GM12892 (cell line): ENCODE results near the gene PLA2G12B. TPM values are rescaled to one million over a fixed set of nuclear protein-coding genes. Genes with fewer than 3 reads are reported as not detected.
"Not testable (repeated sequence)": the region's sequence is repeated elsewhere in the genome, so short reads cannot be mapped to it uniquely, and the experiment has no call there.

Experiments used
- DNase-seq: peaks from one replicate; pipeline ENCODE4 v3.0.0; 2011; ENCODE audit not compliant: insufficient read length
- FAIRE-seq: peaks from 2 replicates; lab custom pipeline; 2011; peaks lifted over from hg19 to GRCh38; lab: Jason Lieb, UNC
- POLR2A ChIP-seq: IDR thresholded peaks from 2 replicates; pipeline ENCODE4 v1.6.1; 2011; ENCODE audit warnings: low read depth, low read length, control low read depth
- POLR2AphosphoS5 ChIP-seq: IDR thresholded peaks from 2 replicates; pipeline ENCODE4 v1.6.1; 2011; ENCODE audit warnings: low read depth, low read length, control low read depth
- TAF1 ChIP-seq: IDR thresholded peaks from 2 replicates; pipeline ENCODE4 v1.6.1; 2011; ENCODE audit warnings: low read depth, mild to moderate bottlenecking, control low read depth, low read length, borderline replicate concordance
- polyA plus RNA-seq: library from polyadenylated mRNA; unstranded; fragments of >200 nt; gene quantifications from one replicate; pipeline ENCODE4 v1.2.1, GENCODE V29; 2012; ENCODE audit warnings: missing spikeins, inconsistent platforms; ENCODE audit not compliant: missing spikeins

The PLA2G12B gene, protein sequence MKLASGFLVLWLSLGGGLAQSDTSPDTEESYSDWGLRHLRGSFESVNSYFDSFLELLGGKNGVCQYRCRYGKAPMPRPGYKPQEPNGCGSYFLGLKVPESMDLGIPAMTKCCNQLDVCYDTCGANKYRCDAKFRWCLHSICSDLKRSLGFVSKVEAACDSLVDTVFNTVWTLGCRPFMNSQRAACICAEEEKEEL
- polyA plus RNA-seq, result not detected

DNA sequence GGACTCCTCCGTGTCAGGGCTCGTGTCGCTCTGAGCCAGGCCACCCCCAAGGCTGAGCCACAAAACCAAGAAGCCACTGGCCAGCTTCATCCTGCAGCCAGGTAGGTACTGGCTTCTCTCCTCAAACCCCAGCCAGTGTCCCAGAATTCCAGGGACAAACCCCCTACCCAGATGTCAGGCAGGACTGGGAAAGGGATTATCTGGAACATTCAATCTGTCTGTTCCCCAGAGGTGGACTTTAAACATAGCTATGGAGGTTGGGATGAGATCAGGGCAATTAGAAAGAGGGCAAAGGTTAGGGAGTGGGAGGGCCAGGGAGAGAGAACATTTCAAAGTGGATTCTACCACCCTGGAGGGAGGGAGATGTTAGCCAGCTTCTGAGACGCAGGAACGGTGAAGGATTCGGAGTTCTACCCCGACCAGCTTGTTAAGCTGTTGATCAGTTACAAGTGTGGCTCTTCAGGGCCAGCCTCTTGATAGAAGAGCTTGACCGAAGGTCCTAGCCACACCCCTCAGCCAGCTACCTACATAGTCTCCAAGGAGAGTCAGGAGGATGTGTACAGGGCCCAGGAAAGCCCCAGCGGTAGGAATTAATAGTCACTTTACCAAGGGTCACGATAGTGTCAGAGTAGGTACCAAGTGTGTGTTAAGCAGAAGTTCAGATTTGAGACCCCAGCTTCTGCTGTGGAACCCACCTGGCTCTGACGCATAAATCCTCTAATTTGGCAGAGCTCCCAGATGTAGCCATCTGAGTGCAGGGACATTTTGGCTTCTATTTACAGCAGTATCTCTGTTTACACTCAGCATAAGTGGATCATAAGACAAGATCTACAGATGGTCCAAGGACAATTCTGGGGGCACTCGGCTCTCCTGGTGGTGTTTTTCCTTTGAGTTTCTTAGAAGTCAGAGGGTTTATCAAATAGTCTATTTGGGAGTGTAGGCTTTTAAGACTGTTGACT, at the start of gene PLA2G12B:
TSS of gene PLA2G12B (minus strand) at position 211 of the 959 bp plus-strand sequence. CDS start at position 90, 121 bp downstream.
- TF ChIP-seq TAF1, result no peak
- no peak for TF ChIP-seq POLR2A
- TF ChIP-seq POLR2AphosphoS5, result no peak
- FAIRE-seq (no peak), DNase-seq (no peak)

DNA sequence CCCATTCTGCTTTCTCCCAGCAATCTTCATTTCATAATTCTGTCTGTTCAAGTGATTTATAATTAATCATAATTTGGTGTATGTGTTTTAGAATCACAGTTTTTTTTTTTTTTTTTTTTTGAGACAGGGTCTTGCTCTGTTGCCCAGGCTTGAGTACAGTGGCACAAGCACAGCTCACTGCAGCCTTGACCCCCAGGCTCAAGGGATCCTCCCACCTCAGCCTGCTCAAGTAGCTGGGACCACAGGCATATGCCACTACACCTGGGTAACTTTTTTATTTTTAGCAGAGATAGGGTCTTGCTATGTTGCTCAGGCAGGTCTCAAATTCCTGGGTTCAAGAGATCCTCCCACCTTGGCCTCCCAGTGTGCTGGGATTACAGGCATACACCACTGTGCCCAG, 49.2 kb upstream of the PLA2G12B start:
- DNase-seq (no peak), FAIRE-seq (no peak)
- TF ChIP-seq POLR2A, result no peak
- no peak for TF ChIP-seq TAF1
- TF ChIP-seq POLR2AphosphoS5, result no peak

DNA sequence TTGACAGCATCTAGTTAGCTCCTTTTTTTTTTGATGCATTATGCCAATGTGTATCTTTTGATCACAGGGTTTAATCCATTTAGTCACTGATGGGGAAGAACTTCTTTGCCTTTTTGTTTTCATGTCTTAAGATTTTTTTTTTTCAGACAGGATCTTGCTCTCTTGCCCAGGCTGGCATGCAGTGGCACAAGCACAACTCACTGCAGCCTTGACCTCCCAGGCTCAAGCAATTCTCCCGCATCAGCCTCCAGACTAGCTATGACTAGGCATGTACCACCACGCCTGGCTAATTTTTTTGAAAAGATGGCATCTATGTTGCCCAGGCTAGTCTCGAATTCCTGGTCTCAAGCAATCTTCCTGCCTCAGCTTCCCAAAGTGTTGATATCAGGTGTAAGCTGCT, 46.4 kb upstream of the PLA2G12B start:
- no peak for FAIRE-seq
- TF ChIP-seq TAF1 (no peak), POLR2A (0 out of 2 replicates have a peak, but pooled peaks have one; percentile 14), POLR2AphosphoS5 (0 out of 2 replicates have a peak, but pooled peaks have one; percentile 33)

DNA sequence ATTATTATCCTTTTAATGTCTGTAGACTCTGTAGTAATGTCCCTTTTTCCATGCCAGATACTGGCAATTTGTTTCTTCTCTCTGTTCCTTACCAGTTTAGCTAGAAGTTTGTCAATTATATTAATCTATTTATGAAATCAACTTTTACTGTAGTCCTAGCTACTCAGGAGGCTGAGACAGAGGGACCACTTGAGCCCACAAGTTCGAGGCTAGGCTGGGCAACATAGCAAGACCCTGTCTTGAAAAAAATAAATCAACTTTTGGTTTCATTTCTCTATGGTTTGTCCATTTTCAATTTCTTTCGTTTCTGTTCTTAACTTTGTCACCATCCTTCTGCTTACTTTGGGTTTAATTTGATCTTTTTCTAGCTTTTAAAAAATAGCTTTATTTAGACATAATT, 42.5 kb upstream of the PLA2G12B start:
- no peak for DNase-seq
- no peak for TF ChIP-seq POLR2AphosphoS5
- TF ChIP-seq POLR2A, result no peak
- TF ChIP-seq TAF1, result no peak
- FAIRE-seq, result no peak

More for the DNA sequence above, 46.4 kb upstream of the PLA2G12B start:
- DNase-seq, result no peak

DNA sequence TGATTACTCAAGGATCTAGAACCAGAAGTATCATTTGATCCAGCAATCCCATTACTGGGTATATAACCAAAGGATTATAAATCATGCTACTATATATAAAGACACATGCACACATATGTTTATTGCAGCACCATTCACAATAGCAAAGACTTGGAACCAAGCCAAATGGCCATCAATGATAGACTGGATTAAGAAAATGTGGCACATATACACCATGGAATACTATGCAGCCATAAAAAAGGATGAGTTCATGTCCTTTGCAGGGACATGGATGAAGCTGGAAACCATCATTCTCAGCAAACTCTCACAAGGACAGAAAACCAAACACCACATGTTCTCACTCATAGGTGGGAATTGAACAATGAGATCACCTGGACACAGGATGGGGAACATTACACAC, 40.9 kb upstream of the PLA2G12B start:
- not testable (repeated sequence) for DNase-seq, FAIRE-seq

DNA sequence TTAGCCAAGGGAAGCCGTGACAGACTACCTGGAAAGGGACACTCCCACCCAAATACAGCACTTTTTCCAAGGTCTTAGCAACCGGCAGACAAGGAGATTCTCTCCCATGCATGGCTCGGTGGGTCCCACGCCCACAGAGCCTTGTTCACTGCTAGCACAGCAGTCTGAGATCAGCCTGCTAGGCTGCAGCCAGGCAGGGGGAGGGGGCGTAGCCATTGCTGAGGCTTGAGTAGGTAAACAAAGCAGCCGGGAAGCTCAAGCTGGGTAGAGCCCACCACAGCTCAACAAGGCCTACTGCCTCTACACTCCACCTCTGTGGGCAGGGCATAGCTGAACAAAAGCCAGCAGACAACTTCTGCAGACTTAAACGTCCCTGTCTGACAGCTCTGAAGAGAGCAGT, 35.2 kb upstream of the PLA2G12B start:
- FAIRE-seq, DNase-seq: not testable (repeated sequence)

DNA sequence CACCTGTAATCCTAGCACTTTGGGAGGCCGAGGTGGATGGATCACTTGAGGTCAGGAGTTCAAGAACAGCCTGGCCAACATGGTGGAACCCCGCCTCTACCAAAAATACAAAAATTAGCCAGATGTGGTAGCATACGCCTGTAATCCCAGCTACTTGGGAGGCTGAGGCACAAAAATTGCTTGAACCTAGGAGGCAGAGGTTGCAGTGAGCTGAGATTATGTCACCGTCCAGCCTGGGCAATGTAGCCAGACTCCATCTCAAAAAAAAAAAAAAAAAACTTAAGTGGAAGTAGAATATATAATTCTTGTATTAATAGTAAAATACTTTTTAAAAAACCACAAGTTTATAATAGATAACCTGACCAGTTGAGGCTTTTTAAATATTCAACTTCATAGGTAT, 30.0 kb upstream of the PLA2G12B start:
- FAIRE-seq, DNase-seq: not testable (repeated sequence)

DNA sequence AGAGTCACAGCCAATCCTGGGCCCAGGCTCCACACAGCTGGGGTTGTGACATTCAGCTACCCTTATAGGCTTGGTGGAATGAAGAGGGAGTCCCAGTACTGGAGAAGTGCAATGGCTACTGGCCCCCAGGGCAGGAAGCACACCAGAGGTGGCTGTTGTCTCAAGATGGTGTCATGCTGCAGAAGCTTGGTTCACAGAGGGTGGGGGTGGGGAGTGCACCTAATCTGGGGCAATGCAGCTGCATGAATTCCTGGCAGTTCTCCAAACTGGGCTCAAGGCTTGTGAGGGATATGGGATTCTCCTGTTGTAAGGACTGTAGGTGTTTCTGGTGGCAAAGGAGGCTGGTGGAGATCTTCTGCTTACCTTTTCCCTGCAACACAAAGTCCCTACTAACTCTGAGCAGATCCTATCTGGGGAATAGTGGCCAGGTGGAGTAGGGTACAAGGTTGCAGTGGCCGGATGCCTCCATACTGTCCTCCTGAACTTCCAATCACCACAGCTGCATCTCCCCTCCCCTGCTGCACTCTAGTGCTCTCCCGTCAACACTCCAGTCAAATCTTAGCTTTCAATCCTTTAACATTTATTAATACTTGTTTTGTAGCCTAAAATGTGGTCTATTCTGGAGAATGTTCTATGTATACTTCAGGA, 27.4 kb upstream of the PLA2G12B start:
- DNase-seq, result no peak

DNA sequence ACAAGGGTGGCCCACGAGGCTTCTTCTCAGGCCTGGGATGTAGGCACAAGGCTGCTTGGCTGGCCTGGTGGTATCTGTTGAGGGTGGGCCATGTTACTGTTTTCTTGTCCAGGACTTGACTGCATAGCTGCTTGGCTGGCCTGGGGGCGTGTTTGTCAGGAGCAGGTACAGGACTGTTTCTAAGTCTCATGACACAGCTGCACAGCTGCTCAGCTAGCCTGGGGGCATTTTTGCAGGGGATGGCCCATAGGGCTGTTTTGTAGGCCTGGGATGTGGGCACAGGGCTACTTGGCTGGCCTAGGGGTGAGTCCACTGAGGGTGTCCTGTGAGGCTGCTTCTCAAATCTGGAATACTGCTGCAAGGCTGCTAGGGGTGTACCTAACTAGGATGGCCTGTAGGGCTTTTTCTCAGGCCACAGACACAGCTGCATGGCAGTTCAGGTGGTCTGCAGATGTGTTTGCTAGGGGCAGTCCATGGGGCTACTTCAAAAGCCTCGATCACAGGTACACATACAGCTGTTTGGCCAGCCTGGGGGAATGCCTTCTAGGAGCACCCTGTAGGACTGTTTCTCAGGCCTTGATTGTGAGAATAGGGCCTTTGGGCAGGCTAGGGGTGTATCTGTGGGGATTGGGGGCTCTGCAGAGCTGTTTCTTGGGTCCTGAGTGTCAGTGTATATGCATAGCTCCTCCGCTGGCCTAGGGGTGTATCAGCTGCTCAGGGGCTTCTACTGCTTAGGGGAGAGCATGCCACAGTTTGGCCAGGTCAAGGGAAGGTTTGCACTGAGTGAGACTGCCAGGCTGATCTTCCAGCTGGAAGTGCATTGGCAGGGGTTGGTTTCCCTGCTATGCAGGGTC, 26.6 kb upstream of the PLA2G12B start:
- FAIRE-seq (no peak), DNase-seq (no peak)
- TF ChIP-seq POLR2A (no peak), TAF1 (no peak), POLR2AphosphoS5 (no peak)

More for the DNA sequence above, 27.4 kb upstream of the PLA2G12B start:
- FAIRE-seq, result no peak
- no peak for TF ChIP-seq TAF1
- TF ChIP-seq POLR2A, result no peak
- TF ChIP-seq POLR2AphosphoS5, result no peak

DNA sequence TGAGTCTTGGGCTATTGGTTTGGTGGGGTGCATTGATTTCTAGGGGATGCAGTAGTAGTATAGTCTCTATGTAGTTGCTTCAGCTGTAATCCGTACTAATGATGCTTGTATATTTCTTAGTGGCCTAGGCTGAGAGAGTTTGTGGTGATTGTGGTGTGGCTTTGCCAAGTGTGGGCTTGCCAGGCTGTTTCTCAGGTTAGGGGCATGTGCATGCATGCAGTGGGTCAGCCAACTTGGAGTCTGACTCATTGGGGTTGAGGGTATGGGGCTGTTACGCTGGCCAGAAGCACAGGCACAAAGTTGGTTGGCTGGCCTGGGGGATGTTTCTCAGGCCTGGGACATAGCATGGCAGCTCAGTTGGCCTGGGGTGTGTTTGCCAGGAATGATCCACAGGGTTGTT, 25.7 kb upstream of the PLA2G12B start:
- FAIRE-seq (no peak), DNase-seq (no peak)
- TF ChIP-seq POLR2A (no peak), POLR2AphosphoS5 (no peak), TAF1 (no peak)

DNA sequence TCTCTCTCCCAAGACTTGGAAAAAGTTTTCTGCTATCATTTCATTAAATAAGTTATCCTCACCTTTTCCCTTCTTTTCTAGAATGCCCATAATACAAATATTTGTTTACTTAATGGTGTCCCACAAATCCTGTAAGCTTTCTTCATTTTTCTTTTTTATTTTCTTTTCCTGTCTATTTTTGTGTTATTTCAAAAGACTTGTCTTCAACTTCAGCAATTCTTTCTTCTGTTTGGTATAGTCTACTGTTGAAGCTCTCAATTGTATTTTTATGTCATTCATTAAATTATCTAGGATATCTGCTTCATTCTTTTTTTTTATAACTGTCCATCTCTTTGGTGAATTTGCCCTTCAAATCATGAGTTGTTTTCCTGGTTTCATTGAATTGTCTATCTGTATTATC, 25.1 kb upstream of the PLA2G12B start:
- FAIRE-seq, result no peak
- TF ChIP-seq POLR2AphosphoS5 (no peak), POLR2A (no peak), TAF1 (no peak)
- no peak for DNase-seq

DNA sequence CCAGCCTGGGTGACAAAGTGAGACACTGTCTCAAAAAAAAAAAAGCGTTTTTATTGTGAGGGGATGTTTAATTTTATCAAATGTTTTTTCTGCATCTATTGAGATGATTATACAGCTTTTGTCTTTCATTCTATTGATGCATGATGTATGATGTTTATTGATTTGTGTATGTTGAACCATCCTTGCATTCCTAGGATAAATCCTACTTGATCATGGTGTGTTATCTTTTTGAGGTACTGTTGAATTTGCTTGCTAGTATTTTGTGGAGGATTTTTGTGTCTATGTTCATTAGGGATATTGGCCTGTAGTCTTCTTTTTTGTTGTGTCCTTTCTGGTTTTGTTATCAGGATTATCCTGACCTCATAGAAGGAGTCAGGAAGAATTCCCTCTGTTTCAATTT, 22.3 kb upstream of the PLA2G12B start:
- TF ChIP-seq POLR2A (no peak), POLR2AphosphoS5 (no peak)
- FAIRE-seq (no peak), DNase-seq (no peak)
